Testis (tissue), 3 donors: ENCODE results near the gene CAPZB. TPM values are rescaled to one million over a fixed set of nuclear protein-coding genes. Genes with fewer than 3 reads are reported as not detected.

Experiments used
- DNase-seq: peaks from one replicate; pipeline ENCODE4 v3.0.0-alpha.2; 2019
- H3K27ac ChIP-seq, 2 donors: fragments of 200-600 bp; sonication (generic); one replicate each; pipeline ENCODE4 v1.5.1; 2019
- H3K27me3 ChIP-seq: fragments of 200-600 bp; sonication (generic); one replicate; pipeline ENCODE4 v1.5.1; 2019
- H3K36me3 ChIP-seq: fragments of 200-600 bp; sonication (generic); one replicate; pipeline ENCODE4 v1.5.1; 2017; ENCODE audit warnings: low read depth; ENCODE audit errors: missing control alignments
- H3K4me1 ChIP-seq: fragments of 200-600 bp; sonication (generic); one replicate; pipeline ENCODE4 v1.5.1; 2019
- H3K4me3 ChIP-seq, 2 donors: fragments of 200-600 bp; sonication (generic); one replicate each; pipeline ENCODE4 v1.5.1; 2017 to 2019
- H3K9me3 ChIP-seq: fragments of 200-600 bp; sonication (generic); one replicate; pipeline ENCODE4 v1.5.1; 2017
- POLR2A ChIP-seq: fragments of 450-650 bp; IDR thresholded peaks from one replicate; pipeline ENCODE4 v1.6.1; 2017; ENCODE audit warnings: antibody characterized with exemption, mild to moderate bottlenecking, moderate library complexity
- WGBS, 2 donors: methylation state at CpG; one replicate each; pipeline ENCODE4 v1.1.5; 2018; 5-methylcytosine and 5-hydroxymethylcytosine counted together
- intact Hi-C: fragments of 100-400 bp; cut with DNase I; formaldehyde crosslinking; loops from one replicate; pipeline ENCODE4 v1.15.1; 2023; ENCODE audit warnings: low total_unique reads
- polyA plus RNA-seq: library from polyadenylated mRNA; stranded (reverse); fragments of 350-450 nt; fragmentation: Illumina TruSeq; extraction: RNeasy Lipid Tissue Mini Kit (QIAGEN cat#74804); gene quantifications from one replicate; pipeline ENCODE4 v1.2.3, GENCODE V29; 2014; ENCODE audit warnings: low read depth, low replicate concordance; ENCODE audit not compliant: insufficient read depth
- total RNA-seq, 2 donors: library from RNA; depleted of rRNA; stranded (reverse); fragments of >200 nt; gene quantifications; one replicate each; pipeline ENCODE4 v1.2.3, GENCODE V29; 2016
- TF ChIP-seq, protein P1 (sequence below), 3 experiments: fragments of 450-650 bp in 2 of 3; fragments of 200-600 bp in 1 of 3; sonication (generic) in 1 of 3; IDR thresholded peaks; one replicate each; pipeline ENCODE4 v1.5.1; 2016 to 2019; ENCODE audit warnings: antibody characterized with exemption in 3 of 3, mild to moderate bottlenecking in 2 of 3, moderate library complexity in 1 of 3

Gene CAPZB
- total and polyA plus RNA-seq, 3 donors from 2014 or later = 147 to 502 (median 207) TPM

DNA sequence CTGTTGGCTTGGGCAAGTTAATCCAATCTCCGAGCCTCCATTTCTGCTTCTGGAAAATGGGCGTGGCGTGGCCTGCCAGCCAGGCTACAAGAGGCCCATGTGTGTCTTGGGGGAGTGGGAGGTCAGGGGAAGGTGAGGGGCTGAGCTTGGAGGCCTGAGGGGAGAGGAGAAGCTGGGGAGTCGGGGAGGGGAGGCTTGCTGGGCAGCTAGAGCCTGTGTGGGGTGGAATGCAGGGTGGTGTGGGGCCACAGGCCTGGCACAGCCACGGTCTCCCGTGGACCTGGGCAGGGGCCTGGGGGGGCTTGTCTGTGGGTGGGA lies 158.6 kb downstream of the CAPZB start:
- no peaks in the 10 kb centered on the region for H3K36me3 ChIP-seq
- H3K4me3 ChIP-seq = no peak overlapping the region
- intact Hi-C loops = no loop called here
- no peaks in the 10 kb centered on the region for H3K27me3 ChIP-seq
- TF ChIP-seq, protein P1, sequence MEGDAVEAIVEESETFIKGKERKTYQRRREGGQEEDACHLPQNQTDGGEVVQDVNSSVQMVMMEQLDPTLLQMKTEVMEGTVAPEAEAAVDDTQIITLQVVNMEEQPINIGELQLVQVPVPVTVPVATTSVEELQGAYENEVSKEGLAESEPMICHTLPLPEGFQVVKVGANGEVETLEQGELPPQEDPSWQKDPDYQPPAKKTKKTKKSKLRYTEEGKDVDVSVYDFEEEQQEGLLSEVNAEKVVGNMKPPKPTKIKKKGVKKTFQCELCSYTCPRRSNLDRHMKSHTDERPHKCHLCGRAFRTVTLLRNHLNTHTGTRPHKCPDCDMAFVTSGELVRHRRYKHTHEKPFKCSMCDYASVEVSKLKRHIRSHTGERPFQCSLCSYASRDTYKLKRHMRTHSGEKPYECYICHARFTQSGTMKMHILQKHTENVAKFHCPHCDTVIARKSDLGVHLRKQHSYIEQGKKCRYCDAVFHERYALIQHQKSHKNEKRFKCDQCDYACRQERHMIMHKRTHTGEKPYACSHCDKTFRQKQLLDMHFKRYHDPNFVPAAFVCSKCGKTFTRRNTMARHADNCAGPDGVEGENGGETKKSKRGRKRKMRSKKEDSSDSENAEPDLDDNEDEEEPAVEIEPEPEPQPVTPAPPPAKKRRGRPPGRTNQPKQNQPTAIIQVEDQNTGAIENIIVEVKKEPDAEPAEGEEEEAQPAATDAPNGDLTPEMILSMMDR (IDR thresholded peaks at IDR 0.05) = no peak
- no peak for TF ChIP-seq POLR2A
- no peak for DNase-seq
- WGBS, 2 donors = 79 to 96% methylated on average over 4 to 6 of the region's 6 CpGs
- H3K9me3 ChIP-seq = no peaks in the 10 kb centered on the region
- H3K4me1 ChIP-seq = no peaks in the 10 kb centered on the region
- no peak overlapping the region for H3K27ac ChIP-seq

DNA sequence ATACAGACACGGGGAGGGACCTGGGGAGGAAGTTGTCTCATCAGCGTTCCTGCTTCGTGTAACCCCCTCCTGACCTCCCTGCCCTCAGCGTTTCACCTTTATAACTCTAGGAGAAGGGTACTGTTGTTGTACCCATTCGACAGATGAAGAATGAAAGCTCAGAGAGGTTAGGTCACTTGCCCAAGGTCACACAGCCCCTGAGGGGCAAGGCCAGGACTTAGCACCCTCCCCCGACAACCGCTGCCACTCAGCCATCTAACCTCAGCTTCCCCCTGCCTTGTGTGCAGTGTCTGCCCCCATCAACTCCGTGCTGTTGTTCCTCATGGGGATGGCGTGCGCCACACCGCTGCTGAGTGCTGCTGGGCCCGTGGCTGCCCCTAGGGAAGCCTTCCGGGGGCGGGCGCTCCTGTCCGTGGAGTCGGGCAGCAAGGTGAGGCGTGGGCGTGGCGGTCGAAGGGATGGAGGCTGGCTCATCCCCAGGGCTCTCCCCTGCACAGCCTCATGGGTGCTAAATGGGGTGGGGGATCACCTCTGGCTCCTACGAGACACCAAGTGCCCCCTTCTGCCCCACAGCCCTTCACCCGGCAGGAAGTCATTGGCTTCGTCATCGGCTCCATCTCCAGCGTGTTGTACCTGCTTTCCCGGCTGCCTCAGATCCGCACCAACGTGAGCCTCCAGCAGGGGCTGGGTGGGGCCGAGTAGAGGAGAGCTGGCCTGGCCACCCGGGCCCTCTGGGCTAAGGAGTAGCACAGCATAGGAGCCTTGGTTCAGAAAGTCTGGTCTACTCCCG lies 159.2 kb downstream of the CAPZB start:
- Histone ChIP-seq H3K4me1 (peaks cover 3% of the 10 kb centered on the region), H3K27ac (no peak overlapping the region), H3K4me3 (no peak overlapping the region), H3K27me3 (no peaks in the 10 kb centered on the region), H3K9me3 (no peaks in the 10 kb centered on the region), H3K36me3 (no peaks in the 10 kb centered on the region)
- TF ChIP-seq, protein P1 (IDR thresholded peaks at IDR 0.05) = no peak
- TF ChIP-seq POLR2A = no peak
- no peak for DNase-seq
- WGBS, 2 donors = 84% methylated on average over 19 to 31 of the region's 32 CpGs
- intact Hi-C loops = no loop called here

DNA sequence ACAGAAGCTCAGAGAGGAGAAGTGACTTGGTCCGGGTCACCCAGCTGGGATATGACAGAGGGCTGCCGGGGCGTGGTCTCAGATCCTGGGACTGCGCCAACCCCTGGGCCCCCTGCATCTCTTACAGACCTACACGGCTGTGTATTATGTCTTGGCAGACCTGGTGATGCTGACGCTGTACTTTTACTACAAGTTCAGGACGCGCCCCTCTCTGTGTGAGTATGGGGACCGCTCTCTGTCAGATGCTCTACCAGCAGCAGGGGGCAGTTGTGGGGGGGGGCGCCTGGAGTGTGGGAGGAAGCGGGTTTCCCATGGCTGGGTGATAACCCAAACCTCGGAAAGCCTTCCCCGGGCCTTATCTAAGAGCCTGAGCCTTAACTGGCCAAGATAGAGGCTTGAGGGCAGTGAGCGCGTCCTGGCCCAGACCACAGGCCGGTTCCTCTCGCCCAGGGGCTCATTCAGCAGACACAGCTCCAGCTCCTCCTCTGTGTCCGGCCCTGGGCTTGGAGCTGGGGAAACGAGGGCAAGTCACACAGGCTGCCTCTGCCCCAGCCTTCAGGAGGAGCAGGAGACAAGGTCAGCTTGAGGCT lies 159.9 kb downstream of the CAPZB start:
- Histone ChIP-seq H3K27ac (no peak overlapping the region), H3K4me1 (peaks cover 3% of the 10 kb centered on the region), H3K36me3 (no peaks in the 10 kb centered on the region), H3K27me3 (no peaks in the 10 kb centered on the region), H3K9me3 (no peaks in the 10 kb centered on the region), H3K4me3 (no peak overlapping the region)
- DNase-seq = no peak
- WGBS, 2 donors = 58 to 87% methylated on average over 12 to 19 of the region's 19 CpGs
- intact Hi-C loops = no loop called here
- TF ChIP-seq POLR2A = no peak
- TF ChIP-seq, protein P1 (IDR thresholded peaks at IDR 0.05) = no peak

DNA sequence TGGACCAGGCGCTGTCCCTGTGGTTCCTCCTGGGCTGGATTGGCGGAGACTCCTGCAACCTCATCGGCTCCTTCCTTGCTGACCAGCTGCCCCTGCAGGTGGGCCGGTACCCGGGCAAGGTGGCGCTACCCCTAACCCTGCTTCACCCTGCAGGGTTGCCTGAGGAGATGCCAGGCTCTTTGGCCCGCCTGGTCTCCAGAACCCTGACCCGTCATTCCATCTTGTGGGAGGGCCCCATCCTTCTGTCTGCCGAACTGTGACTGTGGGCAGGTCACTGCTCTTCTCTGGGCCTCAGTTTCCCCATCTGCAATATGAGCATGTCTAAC lies 160.7 kb downstream of the CAPZB start:
- no peaks in the 10 kb centered on the region for H3K27me3 ChIP-seq
- no peak overlapping the region for H3K27ac ChIP-seq
- intact Hi-C loops = no loop called here
- WGBS, 2 donors = 96 to 97% methylated on average over 9 of the region's 9 CpGs
- no peak for TF ChIP-seq POLR2A
- TF ChIP-seq, protein P1 (IDR thresholded peaks at IDR 0.05) = no peak
- H3K36me3 ChIP-seq = no peaks in the 10 kb centered on the region
- no peak for DNase-seq
- peaks cover 3% of the 10 kb centered on the region for H3K4me1 ChIP-seq
- no peak overlapping the region for H3K4me3 ChIP-seq
- no peaks in the 10 kb centered on the region for H3K9me3 ChIP-seq
